WTC11 (cell line): ENCODE measurements around the gene ANKRD11. TPM values are rescaled to one million over a fixed set of nuclear protein-coding genes. Genes with fewer than 3 reads are reported as not detected.

ENCODE experiments used
- ATAC-seq: fragments of 200-7000 bp; cut with Tn5 transposase; 2 replicates; pipeline ENCODE4 v1.10.0; 2021; ENCODE audit warnings: mild to moderate bottlenecking, moderate library complexity
- CTCF ChIA-PET: fragments of 300-600 bp; sonication (Branson Sonifier 250); formaldehyde crosslinking; loops from one replicate; lab custom pipeline; 2021; ENCODE audit warnings: antibody characterized with exemption; lab: Charles Lee
- POLR2A ChIA-PET: fragments of 350-600 bp; sonication (Branson Sonifier 250); formaldehyde crosslinking; loops from one replicate; lab custom pipeline; 2021; ENCODE audit warnings: antibody characterized with exemption; lab: Charles Lee
- DNase-seq: peaks from one replicate; pipeline ENCODE4 v3.0.0; 2021; ENCODE audit warnings: low spot score
- H3K27ac Mint-ChIP-seq: 2 replicates; pipeline ENCODE4 v1.8.0; 2021; ENCODE audit warnings: mixed read lengths
- H3K27me3 Mint-ChIP-seq: 2 replicates; pipeline ENCODE4 v1.8.0; 2021; ENCODE audit warnings: low read depth, mild to moderate bottlenecking, moderate library complexity, mixed read lengths
- H3K36me3 Mint-ChIP-seq: 2 replicates; pipeline ENCODE4 v1.8.0; 2021; ENCODE audit warnings: mixed read lengths
- H3K4me1 Mint-ChIP-seq: 2 replicates; pipeline ENCODE4 v1.8.0; 2022; ENCODE audit warnings: mixed read lengths
- H3K4me3 Mint-ChIP-seq: 2 replicates; pipeline ENCODE4 v1.8.0; 2021; ENCODE audit warnings: mild to moderate bottlenecking, moderate library complexity, mixed read lengths
- H3K9me3 Mint-ChIP-seq: 2 replicates; pipeline ENCODE4 v1.8.0; 2021; ENCODE audit warnings: mixed read lengths
- ATF1 ChIP-seq: sonication (generic); formaldehyde crosslinking; IDR thresholded peaks from 2 replicates; pipeline ENCODE4 v1.8.1; 2023; ENCODE audit warnings: mild to moderate bottlenecking, moderate library complexity, missing genetic modification reagents
- ATF3 ChIP-seq: sonication (generic); formaldehyde crosslinking; conservative IDR thresholded peaks from 2 replicates; pipeline ENCODE4 v1.8.1; 2022; ENCODE audit warnings: mild to moderate bottlenecking, missing genetic modification reagents
- E2F5 ChIP-seq: sonication (generic); formaldehyde crosslinking; IDR thresholded peaks from 2 replicates; pipeline ENCODE4 v1.8.1; 2022; ENCODE audit warnings: mild to moderate bottlenecking, moderate library complexity, missing genetic modification reagents
- EMX1 ChIP-seq: fragments of 250-450 bp; sonication (Bioruptor Pico); IDR thresholded peaks from 2 replicates; pipeline ENCODE4 v1.8.0; 2021; ENCODE audit warnings: mild to moderate bottlenecking
- FOXP1 ChIP-seq: sonication (generic); formaldehyde crosslinking; IDR thresholded peaks from 2 replicates; pipeline ENCODE4 v1.8.0; 2022; ENCODE audit warnings: missing genetic modification reagents, mild to moderate bottlenecking, moderate library complexity, borderline replicate concordance
- GABPB1 ChIP-seq: sonication (generic); formaldehyde crosslinking; IDR thresholded peaks from 2 replicates; pipeline ENCODE4 v1.8.1; 2023; ENCODE audit warnings: mild to moderate bottlenecking, missing genetic modification reagents
- HMGA2 ChIP-seq: fragments of 250-450 bp; sonication (Bioruptor Pico); IDR thresholded peaks from 2 replicates; pipeline ENCODE4 v1.4.0; 2021; ENCODE audit warnings: mild to moderate bottlenecking, moderate library complexity
- IRF2 ChIP-seq: sonication (generic); formaldehyde crosslinking; IDR thresholded peaks from 2 replicates; pipeline ENCODE4 v1.8.0; 2022; ENCODE audit warnings: low read depth, missing genetic modification reagents, borderline replicate concordance
- MAX ChIP-seq: sonication (generic); formaldehyde crosslinking; IDR thresholded peaks from 2 replicates; pipeline ENCODE4 v1.8.0; 2022; ENCODE audit warnings: mild to moderate bottlenecking, missing genetic modification reagents
- MYBL2 ChIP-seq: sonication (generic); formaldehyde crosslinking; IDR thresholded peaks from 2 replicates; pipeline ENCODE4 v1.8.1; 2023; ENCODE audit warnings: mild to moderate bottlenecking, moderate library complexity, missing genetic modification reagents
- NFATC4 ChIP-seq: fragments of 250-450 bp; sonication (Bioruptor Pico); IDR thresholded peaks from 2 replicates; pipeline ENCODE4 v1.9.0; 2021; ENCODE audit warnings: mild to moderate bottlenecking
- NFYB ChIP-seq: sonication (generic); formaldehyde crosslinking; conservative IDR thresholded peaks from 2 replicates; pipeline ENCODE4 v1.8.0; 2022; ENCODE audit warnings: low read depth, missing genetic modification reagents
- STAT6 ChIP-seq: sonication (generic); formaldehyde crosslinking; conservative IDR thresholded peaks from 2 replicates; pipeline ENCODE4 v1.8.1; 2023; ENCODE audit warnings: mild to moderate bottlenecking, low read depth, missing genetic modification reagents, moderate library complexity
- TEAD4 ChIP-seq: sonication (generic); formaldehyde crosslinking; IDR thresholded peaks from 2 replicates; pipeline ENCODE4 v1.8.0; 2022; ENCODE audit warnings: mild to moderate bottlenecking, missing genetic modification reagents
- USF1 ChIP-seq: sonication (generic); formaldehyde crosslinking; IDR thresholded peaks from 2 replicates; pipeline ENCODE4 v1.8.0; 2022; ENCODE audit warnings: mild to moderate bottlenecking, missing genetic modification reagents
- ZBTB21 ChIP-seq: sonication (generic); formaldehyde crosslinking; IDR thresholded peaks from 2 replicates; pipeline ENCODE4 v1.8.1; 2023; ENCODE audit warnings: mild to moderate bottlenecking, missing genetic modification reagents, borderline replicate concordance
- ZNF121 ChIP-seq: sonication (generic); formaldehyde crosslinking; IDR thresholded peaks from 2 replicates; pipeline ENCODE4 v1.8.0; 2023; ENCODE audit warnings: missing genetic modification reagents
- ZNF317 ChIP-seq: sonication (generic); formaldehyde crosslinking; IDR thresholded peaks from 2 replicates; pipeline ENCODE4 v1.8.1; 2023; ENCODE audit warnings: low read depth, mild to moderate bottlenecking, moderate library complexity, missing genetic modification reagents, borderline replicate concordance
- ZNF512 ChIP-seq: sonication (generic); formaldehyde crosslinking; IDR thresholded peaks from 2 replicates; pipeline ENCODE4 v1.8.1; 2022; ENCODE audit warnings: missing genetic modification reagents, borderline replicate concordance
- ZNF671 ChIP-seq: fragments of 250-450 bp; sonication (Bioruptor Pico); IDR thresholded peaks from 2 replicates; pipeline ENCODE4 v1.8.0; 2021; ENCODE audit warnings: mild to moderate bottlenecking
- total RNA-seq: library from RNA; stranded (reverse); gene quantifications from 3 replicates; pipeline ENCODE4 v1.2.3, GENCODE V29; 2021

Gene ANKRD11
- total RNA-seq, 1 experiment from 2014 or later: 184 TPM

- TF ChIP-seq ZNF671 (CRISPR knock-in tag) (peak; percentile 21; the same call in 1 of the 2 replicates), GABPB1 (CRISPR knock-in tag) (peak; percentile 98), NFYB (no peak), NFATC4 (CRISPR knock-in tag) (no peak), EMX1 (no peak), ZNF512 (CRISPR knock-in tag) (no peak), ATF3 (CRISPR knock-in tag) (peak; percentile 74), MAX (CRISPR knock-in tag) (peak; percentile 34; the same call in 1 of the 2 replicates), USF1 (no peak)
- TF ChIP-seq, all 79 proteins: peak for 4
- Mint-ChIP-seq H3K4me1 (peaks cover 56% of the 10 kb centered on the region), H3K27me3 (no peaks in the 10 kb centered on the region; the same call in 1 of the 2 replicates), H3K9me3 (no peaks in the 10 kb centered on the region), H3K27ac (peak overlapping the region; percentile 99), H3K4me3 (peak overlapping the region; percentile 89), H3K36me3 (no peaks in the 10 kb centered on the region; the same call in 1 of the 2 replicates)
- POLR2A ChIA-PET: interaction anchor here (0.6 to 2.0 kb wide), 2 partner anchors 9 to 84 kb away, joined by 5 to 8 read pairs; no protein-coding TSS in a partner anchor
- DNase-seq: peak; percentile 79
- CTCF ChIA-PET: interaction anchor here (0.5 to 1.3 kb wide), 5 partner anchors 14 to 181 kb away, joined by 3 to 5 read pairs (median 4); no protein-coding TSS in a partner anchor
- ATAC-seq: peak; percentile 6
These were observed 1.1 kb downstream of the ANKRD11 start for GRCh38 chr16:89489040-89489897.

- no peak for DNase-seq
- Mint-ChIP-seq H3K27me3 (no peaks in the 10 kb centered on the region), H3K36me3 (peaks cover 4% of the 10 kb centered on the region), H3K4me3 (peak overlapping the region; percentile 36), H3K27ac (peak overlapping the region; percentile 73), H3K9me3 (no peaks in the 10 kb centered on the region), H3K4me1 (peaks cover 74% of the 10 kb centered on the region)
- ATAC-seq: no peak
- ChIA-PET CTCF (interaction anchor here (1.1 kb wide), 1 partner anchor 129 kb away, joined by 3 read pairs; no protein-coding TSS in a partner anchor), POLR2A (interaction anchor here (0.7 kb wide), 1 partner anchor 13 kb away, joined by 3 read pairs; no protein-coding TSS in a partner anchor)
- no peak for TF ChIP-seq MYBL2
- no peak for TF ChIP-seq ZNF317
- TF ChIP-seq ZNF121 (CRISPR knock-in tag): no peak
- TF ChIP-seq ATF1 (CRISPR knock-in tag): no peak
- no peak for TF ChIP-seq IRF2 (CRISPR knock-in tag)
- TF ChIP-seq FOXP1: no peak
- TF ChIP-seq STAT6 (CRISPR knock-in tag): no peak
- TF ChIP-seq HMGA2 (CRISPR knock-in tag): no peak
- TF ChIP-seq ZBTB21: no peak
- no peak for TF ChIP-seq USF1
- no peak for TF ChIP-seq MAX (CRISPR knock-in tag)
- TF ChIP-seq TEAD4 (CRISPR knock-in tag): no peak
- TF ChIP-seq E2F5 (CRISPR knock-in tag): no peak
- TF ChIP-seq NFYB: no peak
These were observed 4.6 kb downstream of the ANKRD11 start for GRCh38 chr16:89485701-89486246.
